AG04450 (cell line): ENCODE measurements around the gene CCNY. TPM values are rescaled to one million over a fixed set of nuclear protein-coding genes. Genes with fewer than 3 reads are reported as not detected.

Experiments used
- CTCF ChIA-PET: fragments of 300-600, 350-600 bp; formaldehyde crosslinking; extraction: SDS; loops from one replicate; lab custom pipeline; 2022; ENCODE audit warnings: antibody characterized with exemption, inconsistent platforms; lab: Charles Lee
- POLR2A ChIA-PET: fragments of 350-600 bp; formaldehyde crosslinking; extraction: SDS; loops from one replicate; lab custom pipeline; 2021; ENCODE audit warnings: antibody characterized with exemption, inconsistent platforms; lab: Yijun Ruan, JAX
- DNase-seq: peaks from one replicate; pipeline ENCODE4 v3.0.0-alpha.2; 2011; ENCODE audit warnings: low read depth, low spot score
- H3K27ac ChIP-seq: one replicate; pipeline ENCODE4 v1.5.1; 2012; ENCODE audit warnings: low read depth, low read length, control low read depth
- H3K27me3 ChIP-seq: one replicate; pipeline ENCODE4 v1.6.0; 2012; ENCODE audit warnings: low read length; ENCODE audit not compliant: control insufficient read depth, insufficient read depth
- H3K4me3 ChIP-seq: 2 replicates; pipeline ENCODE4 v1.5.1; 2011; ENCODE audit warnings: mild to moderate bottlenecking, low read depth, low read length, control low read depth
- H3K9me3 ChIP-seq: 2 replicates; pipeline ENCODE4 v1.5.1; 2012; ENCODE audit warnings: low read length; ENCODE audit not compliant: control insufficient read depth, insufficient read depth
- CTCF ChIP-seq: IDR thresholded peaks from 2 replicates; pipeline ENCODE4 v1.5.1; 2011; ENCODE audit warnings: low read depth, low read length, control low read depth, inconsistent platforms
- polyA plus RNA-seq: library from polyadenylated mRNA; depleted of rRNA; stranded (reverse); fragments of >200 nt; gene quantifications from 2 replicates; pipeline ENCODE4 v1.2.3, GENCODE V29; 2011

CCNY gene
- polyA plus RNA-seq, 1 experiment: 90.2 TPM

GRCh38 chr10:35580423-35580770 is 244.1 kb downstream of the CCNY start:
- H3K4me3 ChIP-seq: no peak overlapping the region
- ChIA-PET POLR2A (interaction anchor here (1.2 kb wide), 1 partner anchor 17 kb away, joined by 3 read pairs; no protein-coding TSS in a partner anchor), CTCF (interaction anchor here (0.6 to 1.4 kb wide), 4 partner anchors 18 to 460 kb away, joined by 3 to 4 read pairs (median 3); partner anchors contain the start of gene CREM)
- no peak for TF ChIP-seq CTCF
- no peaks in the 10 kb centered on the region for H3K9me3 ChIP-seq
- no peak overlapping the region for H3K27ac ChIP-seq
- H3K27me3 ChIP-seq: peaks cover 4% of the 10 kb centered on the region
- DNase-seq: no peak

- ChIA-PET POLR2A (no interaction called here), CTCF (interaction anchor here (1.0 kb wide), 1 partner anchor 19 kb away, joined by 4 read pairs; no protein-coding TSS in a partner anchor)
These were observed 245.3 kb downstream of the CCNY start for GRCh38 chr10:35581655-35582054.

GRCh38 chr10:35584946-35585345 is 248.6 kb downstream of the CCNY start:
- DNase-seq: no peak
- H3K4me3 ChIP-seq: no peak overlapping the region
- CTCF ChIA-PET: no interaction called here
- H3K27me3 ChIP-seq: peaks cover 7% of the 10 kb centered on the region
- no peak overlapping the region for H3K27ac ChIP-seq
- H3K9me3 ChIP-seq: no peaks in the 10 kb centered on the region
- POLR2A ChIA-PET: no interaction called here
- TF ChIP-seq CTCF: no peak

More at GRCh38 chr10:35581655-35582054, 245.3 kb downstream of the CCNY start:
- H3K9me3 ChIP-seq: no peaks in the 10 kb centered on the region
- DNase-seq: no peak
- H3K27me3 ChIP-seq: peaks cover 4% of the 10 kb centered on the region
- TF ChIP-seq CTCF: no peak
- no peak overlapping the region for H3K27ac ChIP-seq
- no peak overlapping the region for H3K4me3 ChIP-seq

- no peak for TF ChIP-seq CTCF
- no peak for DNase-seq
- Histone ChIP-seq H3K4me3 (no peak overlapping the region), H3K27ac (no peak overlapping the region), H3K9me3 (no peaks in the 10 kb centered on the region), H3K27me3 (peaks cover 6% of the 10 kb centered on the region)
- ChIA-PET CTCF (no interaction called here), POLR2A (no interaction called here)
These were observed 249.0 kb downstream of the CCNY start for GRCh38 chr10:35585356-35585755.

- Histone ChIP-seq H3K27ac (no peak overlapping the region), H3K9me3 (0 out of 2 replicates have a peak, but pooled peaks cover 2% of the 10 kb centered on the region), H3K4me3 (no peak overlapping the region), H3K27me3 (peaks cover 3% of the 10 kb centered on the region)
- CTCF ChIA-PET: interaction anchor here (0.6 to 0.9 kb wide), 2 partner anchors 8 to 346 kb away, joined by 3 to 7 read pairs; no protein-coding TSS in a partner anchor
- POLR2A ChIA-PET: no interaction called here
- DNase-seq: no peak
- no peak for TF ChIP-seq CTCF
These were observed 249.7 kb downstream of the CCNY start for GRCh38 chr10:35585903-35586535.
